ENCODE data around the gene ALDH4A1. TPM values are rescaled to one million over a fixed set of nuclear protein-coding genes. Genes with fewer than 3 reads are reported as not detected.

Gene ALDH4A1
- polyA plus RNA-seq, 1 donor = 3.1 TPM

- no peaks in the 10 kb centered on the region for H3K36me3 ChIP-seq (ENCODE audit: control insufficient read depth, insufficient read depth, low read length)
- no CpG with 5 or more reads among the region's 6 CpGs for WGBS (ENCODE audit: insufficient coverage, low lambda C conversion rate)
- H3K27me3 ChIP-seq (ENCODE audit: control insufficient read depth, insufficient read depth, low read length) = peaks cover 23% of the 10 kb centered on the region
- DNase-seq = no peak
- no peaks in the 10 kb centered on the region for H3K9me3 ChIP-seq (ENCODE audit: control insufficient read depth, low read depth, low read length)
- no peaks in the 10 kb centered on the region for H3K4me1 ChIP-seq (ENCODE audit: control insufficient read depth, insufficient read depth, low read length)
- no peak overlapping the region for H3K27ac ChIP-seq (ENCODE audit: low read length)
- H3K4me3 ChIP-seq (ENCODE audit: low read length) = no peak overlapping the region
These were observed 78.9 kb downstream of the ALDH4A1 start for GRCh38 chr1:18823438-18823837.

Other genes starting within 250 kb of the ALDH4A1 start
- gene TAS1R2, start 42.9 kb downstream of the ALDH4A1 start, polyA plus RNA-seq = not detected
- gene IFFO2, start 54.1 kb upstream of the ALDH4A1 start, polyA plus RNA-seq = 3.4 TPM

All from large intestine (tissue), 3 donors.